GM12892 (cell line): ENCODE data around the gene MMRN1.

Experiments used
- DNase-seq: peaks from one replicate; pipeline ENCODE4 v3.0.0; 2011; ENCODE audit not compliant: insufficient read length
- FAIRE-seq: peaks from 2 replicates; lab custom pipeline; 2011; peaks lifted over from hg19 to GRCh38; lab: Jason Lieb, UNC
- POLR2A ChIP-seq: IDR thresholded peaks from 2 replicates; pipeline ENCODE4 v1.6.1; 2011; ENCODE audit warnings: low read depth, low read length, control low read depth
- POLR2AphosphoS5 ChIP-seq: IDR thresholded peaks from 2 replicates; pipeline ENCODE4 v1.6.1; 2011; ENCODE audit warnings: low read depth, low read length, control low read depth
- TAF1 ChIP-seq: IDR thresholded peaks from 2 replicates; pipeline ENCODE4 v1.6.1; 2011; ENCODE audit warnings: low read depth, mild to moderate bottlenecking, control low read depth, low read length, borderline replicate concordance

Gene MMRN1

DNA sequence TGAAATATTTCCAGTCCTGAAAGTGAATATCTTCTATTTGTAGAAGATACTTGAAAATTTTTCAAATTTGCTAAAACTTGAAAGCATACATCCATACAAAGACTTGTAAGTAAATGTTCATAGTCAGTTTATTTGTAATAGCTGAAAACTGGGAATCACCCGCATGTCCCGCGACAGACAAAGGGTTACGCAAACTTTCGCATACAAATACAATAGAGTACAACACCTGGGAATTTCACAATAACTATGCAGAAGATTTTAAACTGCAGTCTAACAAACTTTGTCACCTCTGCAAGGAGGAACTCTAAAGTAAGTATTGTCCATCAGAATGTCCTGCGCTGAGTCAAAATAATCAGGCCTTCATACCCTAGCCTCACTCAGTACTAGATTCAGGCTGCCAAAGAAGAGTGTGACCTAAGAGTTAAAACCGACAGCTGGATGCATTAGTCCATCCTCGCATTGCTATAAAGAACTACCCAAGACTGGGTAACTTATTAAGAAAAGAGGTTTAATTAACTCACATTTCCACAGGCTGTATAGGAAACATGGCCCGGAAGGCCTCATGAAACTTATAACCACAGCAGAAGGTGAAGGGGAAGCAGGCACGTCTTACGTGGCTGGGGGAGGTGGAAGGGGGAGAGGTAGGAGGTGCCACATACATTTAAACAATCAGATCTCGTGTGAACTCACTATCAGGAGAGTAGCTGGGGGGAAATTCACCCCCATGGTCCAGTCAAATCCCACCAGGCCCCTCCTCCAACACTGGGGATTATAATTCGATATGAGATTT lies 60.4 kb downstream of the MMRN1 start:
- TF ChIP-seq POLR2A (no peak), TAF1 (no peak)
- FAIRE-seq, result no peak
- no peak for DNase-seq

DNA sequence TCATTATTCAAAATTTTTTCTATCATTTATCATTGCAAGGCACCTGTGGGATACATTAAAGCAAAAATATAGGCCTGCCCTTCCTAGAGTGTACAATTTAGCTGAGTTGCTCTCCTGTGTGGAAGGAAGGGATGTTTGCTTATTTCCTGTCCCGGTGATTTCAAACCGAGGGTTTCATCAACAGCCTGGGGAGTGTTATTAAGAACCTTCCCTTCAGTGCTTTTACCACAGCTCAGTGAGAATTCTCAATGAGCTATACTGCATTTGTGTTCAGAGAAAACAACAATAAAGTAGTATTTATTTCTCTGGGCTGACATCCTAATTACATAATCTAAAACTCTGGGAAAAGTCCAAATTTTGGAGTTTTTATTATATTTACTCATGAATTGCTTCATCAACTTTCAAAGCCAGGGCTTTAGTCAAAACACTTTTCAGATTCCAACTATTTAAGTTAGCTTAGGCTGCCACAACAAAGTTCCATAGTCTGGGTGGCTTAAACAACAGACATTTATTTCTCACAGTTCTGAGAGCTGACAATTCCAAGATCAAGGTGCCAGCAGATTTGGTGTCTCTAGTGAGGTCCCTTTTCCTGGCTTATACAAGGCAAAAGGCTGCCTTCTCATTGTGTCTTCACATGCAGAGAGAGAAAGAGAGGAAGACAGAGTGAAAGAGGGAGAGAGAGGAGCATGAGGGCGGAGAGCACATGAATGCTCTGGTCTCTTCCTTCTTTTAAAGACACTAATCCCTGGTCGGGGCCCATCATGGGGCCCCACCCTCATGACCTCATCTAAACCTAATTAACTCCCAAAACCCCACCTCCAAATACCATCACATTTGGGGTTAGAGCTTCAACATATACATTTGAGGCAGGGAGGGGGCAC lies 62.6 kb downstream of the MMRN1 start:
- DNase-seq, result no peak
- no peak for TF ChIP-seq POLR2A
- TF ChIP-seq POLR2AphosphoS5, result no peak
- no peak for TF ChIP-seq TAF1
- no peak for FAIRE-seq

DNA sequence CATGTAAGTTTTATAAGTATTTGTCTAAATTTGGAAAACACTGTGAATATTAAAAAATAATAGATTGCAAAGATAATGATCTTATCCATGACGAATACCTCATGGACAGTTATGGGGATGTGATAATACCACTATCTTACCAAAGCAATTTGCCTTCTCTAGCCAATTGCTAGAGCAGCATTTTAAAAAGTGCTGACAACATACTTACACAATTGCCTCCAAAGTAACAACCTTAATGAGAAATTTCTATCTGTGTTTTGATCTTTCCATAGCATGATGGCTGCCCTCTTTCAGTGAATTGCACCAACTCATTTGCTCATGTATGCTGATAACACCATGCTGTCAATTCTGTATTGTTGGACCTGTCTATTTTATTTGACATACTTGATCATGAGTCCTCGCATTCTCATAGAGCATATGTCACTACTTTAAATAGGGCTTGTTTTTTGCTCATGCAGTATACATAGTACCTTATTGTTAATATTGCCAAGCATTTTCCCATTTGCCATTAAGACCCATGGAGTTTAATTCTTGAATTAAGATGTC lies 87.2 kb downstream of the MMRN1 start:
- DNase-seq (no peak), FAIRE-seq (peak; percentile 24)
- TF ChIP-seq TAF1 (no peak), POLR2AphosphoS5 (no peak), POLR2A (no peak)

DNA sequence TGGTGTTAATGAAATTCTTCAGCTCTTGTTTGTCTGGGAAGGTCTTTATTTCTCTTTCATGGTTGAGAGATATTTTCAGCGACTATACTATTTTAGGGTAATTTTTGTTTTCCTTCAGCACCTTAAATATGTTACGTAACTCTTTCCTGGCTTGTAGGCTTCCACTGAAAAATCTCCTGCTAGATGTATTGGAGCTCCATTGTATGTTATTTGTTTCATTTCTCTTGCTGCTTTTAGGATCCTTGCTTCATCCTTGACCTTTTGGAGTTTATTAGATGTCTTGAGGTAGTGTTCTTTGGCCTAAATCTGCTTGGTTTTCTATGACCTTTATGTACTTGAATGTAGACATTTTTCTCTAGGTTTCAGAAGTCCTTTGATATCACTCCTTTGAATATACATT lies 93.6 kb downstream of the MMRN1 start:
- FAIRE-seq (no peak), DNase-seq (no peak)
- TF ChIP-seq POLR2A, result no peak
- no peak for TF ChIP-seq TAF1
- no peak for TF ChIP-seq POLR2AphosphoS5

DNA sequence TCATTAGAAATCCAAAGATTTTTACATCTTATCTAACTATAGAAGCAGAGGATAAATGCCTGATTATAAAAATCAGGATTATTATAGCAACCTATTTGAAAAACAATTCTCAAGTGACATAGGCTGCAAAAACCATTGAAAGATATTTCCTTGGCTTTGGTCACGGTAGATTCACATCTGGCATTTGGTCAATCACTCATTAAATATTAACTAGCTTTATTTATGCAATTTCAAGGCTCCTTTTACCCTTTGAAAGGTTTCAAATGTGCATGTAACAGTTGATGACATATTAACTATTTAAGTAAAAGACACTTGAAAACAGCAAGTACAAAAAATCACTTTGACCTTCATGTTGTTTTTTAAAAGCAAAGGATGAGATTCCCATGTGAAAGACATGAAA lies 98.1 kb downstream of the MMRN1 start:
- DNase-seq (no peak), FAIRE-seq (no peak)
- TF ChIP-seq TAF1, result no peak
- TF ChIP-seq POLR2AphosphoS5, result no peak
- no peak for TF ChIP-seq POLR2A

DNA sequence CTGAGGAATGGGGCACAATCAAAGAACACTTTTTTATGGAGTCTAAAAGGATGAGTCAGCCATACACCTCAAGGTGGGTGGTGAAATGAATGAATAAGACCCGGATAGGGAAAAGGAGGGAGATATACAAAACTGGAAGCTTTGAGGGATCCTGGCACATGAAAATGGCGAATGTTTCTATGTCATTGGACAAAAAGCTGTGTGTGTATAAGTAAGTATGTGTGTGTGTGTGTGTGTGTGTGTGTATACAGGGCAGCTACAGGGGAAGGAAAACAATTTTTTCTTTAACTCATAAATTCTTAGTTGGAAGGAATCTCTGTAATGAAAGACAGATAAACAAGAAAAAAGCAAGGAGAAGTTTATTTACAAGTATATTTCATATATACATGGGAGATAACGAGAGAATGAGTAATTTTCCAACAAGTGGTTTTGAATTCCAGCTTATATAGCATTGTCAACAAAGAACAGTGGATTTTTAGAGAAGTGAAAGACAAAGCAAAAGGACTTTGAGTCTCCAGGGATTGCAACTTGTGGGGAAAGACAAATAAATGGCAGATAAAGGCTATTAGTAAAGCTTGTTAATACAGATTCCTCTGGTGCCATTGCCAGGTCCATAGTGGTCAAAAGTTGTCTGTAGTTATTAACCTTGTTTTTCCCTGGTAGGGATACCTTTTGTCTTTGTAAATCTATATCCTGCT lies 99.7 kb downstream of the MMRN1 start:
- FAIRE-seq, result no peak
- no peak for DNase-seq
- TF ChIP-seq TAF1, result no peak
- TF ChIP-seq POLR2AphosphoS5, result no peak
- TF ChIP-seq POLR2A, result no peak

DNA sequence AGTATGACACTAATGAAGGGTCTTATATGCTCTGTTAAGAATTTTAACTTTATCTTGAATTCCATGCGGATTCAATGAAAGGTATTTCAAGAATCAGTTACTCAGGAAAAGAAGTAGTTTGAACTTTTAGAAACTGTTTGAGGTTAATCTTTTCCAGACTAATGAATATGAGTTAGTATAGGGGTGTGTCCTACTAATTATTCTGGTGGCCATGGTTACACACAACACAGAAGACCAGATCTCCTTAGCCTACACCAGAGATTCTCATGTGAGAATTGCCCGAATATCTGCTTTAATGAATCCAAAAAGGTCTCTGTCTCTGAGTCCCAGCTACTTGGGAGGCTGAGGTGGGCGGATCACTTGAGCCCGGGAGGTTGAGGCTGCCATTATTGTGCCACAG lies 100.4 kb downstream of the MMRN1 start:
- FAIRE-seq (no peak), DNase-seq (no peak)
- TF ChIP-seq TAF1, result no peak
- TF ChIP-seq POLR2AphosphoS5, result no peak
- no peak for TF ChIP-seq POLR2A

DNA sequence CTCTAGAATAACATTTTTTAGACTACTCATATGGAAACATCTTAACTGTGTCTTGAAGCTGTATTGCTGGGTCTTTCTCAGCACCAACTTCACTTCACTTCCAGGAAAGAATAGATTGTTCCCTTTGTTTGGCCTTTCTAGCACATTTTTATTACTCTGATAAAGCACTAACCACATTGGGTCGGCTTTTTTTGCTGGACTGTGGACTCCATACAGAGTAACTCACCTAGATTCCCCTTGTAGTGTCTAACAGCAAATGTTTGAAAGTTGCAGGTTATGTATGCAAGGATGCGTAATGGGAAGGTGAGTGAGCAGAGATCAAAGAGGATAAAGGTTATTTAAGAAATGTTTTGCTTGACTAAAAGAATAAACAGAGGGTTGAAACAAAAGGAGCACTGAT lies 101.2 kb downstream of the MMRN1 start:
- DNase-seq (no peak), FAIRE-seq (no peak)
- TF ChIP-seq POLR2AphosphoS5, result no peak
- TF ChIP-seq POLR2A, result no peak
- TF ChIP-seq TAF1, result no peak

DNA sequence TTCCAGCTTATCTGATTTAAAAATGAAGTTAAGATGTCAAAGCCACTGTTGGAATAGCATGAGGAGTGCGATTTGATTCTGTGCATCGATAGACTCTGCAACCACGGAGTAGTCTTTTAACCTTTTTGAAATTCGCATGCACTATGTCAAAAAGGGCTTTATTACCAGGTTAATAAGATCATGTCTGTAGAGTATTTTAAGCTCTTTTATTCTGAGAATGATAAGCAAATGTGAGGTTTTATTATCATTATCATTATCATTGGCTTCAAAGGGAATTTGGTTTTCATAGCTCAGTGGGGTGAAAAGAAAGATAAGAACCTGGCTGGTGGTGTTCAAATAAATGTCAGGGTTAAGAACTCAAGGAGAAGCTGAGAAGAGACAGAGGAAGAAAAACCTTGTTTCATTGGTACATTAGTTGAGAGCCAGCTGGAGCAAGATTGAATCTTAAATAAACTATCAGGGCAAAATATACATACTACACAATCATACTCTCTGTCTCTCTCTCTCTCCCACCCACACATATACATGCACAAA lies 102.6 kb downstream of the MMRN1 start:
- FAIRE-seq (no peak), DNase-seq (no peak)
- TF ChIP-seq TAF1, result no peak
- TF ChIP-seq POLR2A, result no peak
- no peak for TF ChIP-seq POLR2AphosphoS5

DNA sequence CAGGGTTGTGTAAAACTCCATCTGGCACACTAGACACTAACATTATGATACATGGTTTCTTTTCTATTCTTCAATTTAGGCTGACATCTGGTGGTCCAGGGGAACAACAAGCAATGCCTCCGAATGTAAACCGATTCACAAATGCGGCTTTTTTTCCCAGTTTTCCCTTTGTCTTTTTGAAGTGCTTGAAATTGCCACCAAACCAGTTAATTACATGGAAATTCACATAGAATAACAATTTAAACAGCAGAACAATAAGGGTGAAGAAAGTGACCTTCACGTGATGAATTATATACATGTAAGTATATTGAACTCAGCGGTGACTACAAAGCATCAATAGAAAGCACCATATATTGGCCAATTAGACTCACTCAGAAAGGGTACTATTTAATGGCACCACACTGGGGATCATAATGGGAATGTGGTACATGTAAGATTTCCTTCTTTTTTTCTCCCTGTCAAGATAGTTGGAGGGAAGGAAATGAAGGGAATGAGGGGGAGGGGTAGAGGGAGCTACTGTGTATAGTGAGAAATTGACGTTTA lies 103.9 kb downstream of the MMRN1 start:
- TF ChIP-seq POLR2AphosphoS5 (no peak), TAF1 (no peak), POLR2A (no peak)
- FAIRE-seq (no peak), DNase-seq (no peak)

DNA sequence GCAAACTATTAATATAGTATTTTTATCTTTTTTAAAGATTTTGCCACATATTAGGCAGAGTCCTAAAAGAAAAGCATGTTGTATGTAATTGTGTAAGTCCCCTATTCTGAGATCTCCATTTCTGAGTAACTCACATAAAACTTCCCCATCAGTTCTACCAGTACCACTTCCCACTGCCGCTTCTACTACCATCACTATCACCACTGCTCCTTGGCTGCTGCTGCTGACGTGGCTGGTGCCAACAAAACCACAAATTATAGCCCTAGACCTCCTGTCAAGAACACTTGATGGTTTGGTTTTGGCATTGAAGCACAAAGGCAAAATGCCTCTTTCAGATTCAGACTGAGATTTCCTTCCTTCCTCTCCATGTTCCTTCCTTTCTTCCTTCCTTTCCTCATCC lies 106.4 kb downstream of the MMRN1 start:
- no peak for DNase-seq
- FAIRE-seq, result no peak
- TF ChIP-seq TAF1, result no peak
- TF ChIP-seq POLR2A, result no peak
- no peak for TF ChIP-seq POLR2AphosphoS5
